NCI-H1694 treated with DMSO at 0.1 percent for 48 hours (cell line): ENCODE results near the gene OXSM.

Experiments
- DNase-seq: peaks from one replicate; lab custom pipeline; 2025; lab: John Stamatoyannopoulos, UW

OXSM gene

GRCh38 chr3:25789596-25790556 is at the start of gene OXSM:
Gene OXSM (plus strand): TSS chr3:25790090. CDS start chr3:25791021, 931 bp downstream.
- peak; percentile 38 for DNase-seq

- no peak for DNase-seq
Observed at GRCh38 chr3:25744470-25744869, 45.4 kb upstream of the OXSM start.

- DNase-seq = no peak
Observed at GRCh38 chr3:25747033-25747432, 42.9 kb upstream of the OXSM start.

DNA sequence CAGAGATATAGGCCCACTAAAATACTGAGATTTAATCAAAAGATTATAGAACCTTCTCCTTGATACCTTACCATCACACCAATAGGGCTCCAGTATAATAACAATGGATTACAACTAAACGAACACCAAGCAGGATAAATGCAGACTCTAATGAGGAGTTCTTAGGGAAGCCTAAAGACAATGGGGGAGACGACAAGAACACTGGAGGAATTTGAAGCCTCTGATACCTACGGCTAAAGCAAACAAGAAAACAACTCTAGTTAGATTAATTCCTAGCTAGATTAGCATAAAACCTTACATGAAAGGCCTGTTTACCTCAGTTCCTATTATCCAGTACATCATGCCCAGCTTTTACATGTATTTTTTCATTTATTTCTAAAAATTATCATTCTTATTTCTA is 41.7 kb upstream of the OXSM start:
- DNase-seq = no peak

- no peak for DNase-seq
Observed at GRCh38 chr3:25749031-25749581, 40.8 kb upstream of the OXSM start.

- DNase-seq = no peak
Observed at GRCh38 chr3:25751048-25751447, 38.8 kb upstream of the OXSM start.

GRCh38 chr3:25751725-25752124 is 38.2 kb upstream of the OXSM start:
- no peak for DNase-seq

- DNase-seq = no peak
Observed at GRCh38 chr3:25768851-25769250, 21.0 kb upstream of the OXSM start.

DNA sequence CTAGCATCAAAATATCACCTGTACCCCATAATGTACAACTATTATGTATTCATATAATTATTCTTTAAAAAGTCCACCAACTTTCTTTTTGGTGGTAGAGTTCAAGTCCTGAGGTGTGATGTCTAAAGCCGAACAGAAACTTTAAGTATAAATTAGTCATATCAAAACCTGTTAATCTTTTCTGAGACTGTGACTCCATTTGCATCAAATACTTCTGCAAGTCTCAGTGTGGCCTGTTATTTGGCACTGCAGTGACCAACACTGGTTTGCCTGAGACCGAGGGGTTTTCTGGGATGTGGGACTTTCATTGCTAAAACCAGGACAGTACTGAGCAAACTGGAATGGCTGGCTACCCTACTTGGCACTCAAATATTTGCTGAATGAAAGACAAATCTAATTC is 14.0 kb upstream of the OXSM start:
- DNase-seq = no peak

DNA sequence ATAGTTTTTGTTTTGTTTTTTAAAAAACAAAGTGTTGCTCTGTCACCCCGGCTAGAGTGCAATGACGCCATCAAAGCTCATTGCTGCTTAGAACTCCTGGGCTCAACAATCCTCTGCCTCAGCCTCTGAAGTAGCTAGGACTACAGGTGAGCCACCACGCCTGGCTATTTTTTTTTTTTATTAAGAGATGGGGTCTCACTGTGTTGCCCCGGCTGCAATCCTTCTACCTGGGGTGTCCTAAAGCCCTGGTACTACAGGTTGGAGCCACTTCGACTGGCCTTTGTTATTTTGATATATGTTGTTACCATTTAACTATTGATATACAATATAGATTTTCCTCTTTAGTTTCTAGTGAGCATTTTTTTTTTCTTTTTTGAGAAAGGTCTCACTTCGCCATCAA is 9.3 kb upstream of the OXSM start:
- no peak for DNase-seq

- no peak for DNase-seq
Observed at GRCh38 chr3:25781145-25781757, 8.6 kb upstream of the OXSM start.

DNA sequence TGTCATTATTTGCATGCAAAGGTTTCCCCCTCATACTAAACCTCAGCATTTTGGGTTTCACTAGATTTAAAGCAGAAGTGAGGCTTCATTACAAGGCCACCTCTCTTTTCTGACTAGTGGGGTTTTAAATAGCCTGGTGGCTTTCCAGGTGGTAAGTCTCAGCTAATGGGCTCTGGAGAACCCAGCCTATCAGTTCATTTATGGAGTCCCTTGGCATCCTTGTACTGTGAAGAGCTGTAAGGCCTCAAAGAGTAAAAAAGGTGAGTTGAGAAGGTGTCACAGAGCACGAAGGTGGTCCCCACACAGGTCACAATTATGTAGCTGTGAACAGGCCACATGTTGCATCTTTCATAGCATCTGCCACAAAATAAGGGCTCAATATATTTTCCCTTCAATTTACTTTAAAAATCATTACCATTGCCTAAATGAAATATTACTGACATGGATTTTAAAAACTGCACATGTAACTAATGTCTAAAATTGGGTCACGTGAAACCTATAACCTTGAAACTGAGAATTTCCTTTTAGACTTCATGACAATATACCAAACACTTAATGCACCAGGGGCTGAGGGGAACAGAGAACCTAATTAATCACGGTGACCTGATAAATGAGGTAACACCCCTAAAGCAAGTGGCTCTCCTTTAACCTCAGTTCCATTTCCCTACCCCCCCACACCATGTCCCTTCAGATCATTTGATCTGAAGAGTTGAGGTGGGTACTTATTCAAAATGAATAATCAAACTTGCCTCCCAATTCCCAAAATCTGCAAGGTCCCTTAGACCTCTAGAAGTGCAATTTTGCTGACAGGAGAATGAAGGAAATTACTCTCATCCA is 7.9 kb upstream of the OXSM start:
- DNase-seq = no peak

- no peak for DNase-seq
Observed at GRCh38 chr3:25782636-25782937, 7.3 kb upstream of the OXSM start.

GRCh38 chr3:25782938-25783660 is 6.8 kb upstream of the OXSM start, which contains the start of gene NGLY1:
Gene NGLY1 (minus strand): TSS chr3:25783443. CDS start chr3:25783390, 53 bp downstream.
- DNase-seq = peak; percentile 10

DNA sequence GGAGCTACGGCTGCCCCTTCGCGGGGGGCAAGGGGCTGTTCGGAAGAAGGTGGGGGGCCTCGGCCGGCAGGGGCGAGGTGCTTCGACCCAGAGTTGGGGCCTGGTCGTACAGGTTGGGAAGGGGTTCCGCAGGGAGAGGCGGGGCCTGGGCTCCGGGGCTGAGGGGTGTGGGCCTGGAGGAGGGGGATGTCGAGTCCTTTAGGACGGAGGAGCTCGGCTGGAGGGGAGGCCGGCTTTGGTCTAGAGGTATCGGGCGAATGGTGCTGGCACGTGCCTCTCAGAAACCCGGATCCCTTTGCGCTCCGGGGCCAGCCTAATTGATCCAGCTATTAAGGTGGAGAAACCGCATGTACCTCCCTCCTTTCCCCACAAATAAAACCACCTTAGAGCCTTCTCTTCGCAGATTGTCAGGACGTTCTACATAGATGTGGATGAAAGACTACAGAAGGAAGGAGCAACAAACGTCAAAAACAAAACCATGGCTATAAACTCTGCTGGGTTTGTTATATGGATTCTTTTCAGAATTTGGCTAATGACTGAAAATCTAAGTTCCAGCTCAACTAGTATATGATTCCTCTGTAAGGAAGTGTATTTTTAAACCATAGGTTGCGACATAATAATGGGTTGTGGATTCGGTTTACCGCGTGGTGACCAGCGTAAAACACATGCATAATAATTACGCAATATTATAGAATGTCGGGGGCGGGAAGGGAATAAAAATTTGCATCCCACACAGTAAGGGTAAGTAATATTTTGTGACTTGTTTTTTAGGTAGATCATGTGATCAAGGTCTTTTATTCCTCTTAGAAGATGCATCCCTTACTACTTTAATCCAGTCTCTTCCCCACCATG is 6.0 kb upstream of the OXSM start:
- DNase-seq = peak; percentile 8

GRCh38 chr3:25784971-25785370 is 4.9 kb upstream of the OXSM start:
- no peak for DNase-seq

GRCh38 chr3:25785826-25786225 is 4.1 kb upstream of the OXSM start:
- DNase-seq = no peak

- DNase-seq = no peak
Observed at GRCh38 chr3:25787689-25788088, 2.2 kb upstream of the OXSM start.

DNA sequence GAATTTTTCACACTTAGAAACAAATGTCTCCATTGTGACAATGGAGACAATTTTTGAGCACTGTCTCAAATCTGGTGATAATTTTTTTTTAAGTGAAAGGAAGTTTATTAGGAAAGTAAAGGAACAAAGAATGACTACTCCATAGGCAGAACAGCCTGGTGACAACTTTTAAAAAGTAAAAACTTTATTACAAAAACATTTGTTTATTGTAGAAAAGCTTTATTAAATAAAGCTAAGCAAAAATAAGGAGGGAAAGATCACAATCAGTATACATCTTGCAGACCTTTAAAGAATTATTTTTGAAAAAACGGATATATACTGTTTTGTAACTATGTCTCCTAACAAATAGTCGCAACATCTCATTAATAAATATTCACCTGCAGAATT is 688 bp upstream of the OXSM start:
- no peak for DNase-seq

DNA sequence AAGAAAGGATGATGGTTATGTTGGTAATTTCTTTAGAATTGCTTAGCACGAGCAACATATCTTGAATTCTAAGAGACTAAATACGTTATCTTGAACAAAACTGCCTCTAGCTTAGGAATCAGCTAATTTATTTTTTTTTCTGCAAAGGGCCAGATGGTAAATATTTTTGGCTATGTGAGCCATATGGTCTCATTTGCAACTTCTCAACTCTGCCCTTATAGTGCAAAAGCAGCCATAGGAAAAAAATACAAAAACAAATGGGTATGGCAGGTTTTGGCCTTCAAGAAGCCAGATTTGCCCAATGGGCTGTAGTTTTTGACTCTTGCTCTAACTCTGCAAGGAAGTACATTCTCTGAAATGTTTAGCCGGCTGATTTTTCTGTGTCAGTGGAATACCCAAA is 11.9 kb downstream of the OXSM start:
- DNase-seq = peak; percentile 21

DNA sequence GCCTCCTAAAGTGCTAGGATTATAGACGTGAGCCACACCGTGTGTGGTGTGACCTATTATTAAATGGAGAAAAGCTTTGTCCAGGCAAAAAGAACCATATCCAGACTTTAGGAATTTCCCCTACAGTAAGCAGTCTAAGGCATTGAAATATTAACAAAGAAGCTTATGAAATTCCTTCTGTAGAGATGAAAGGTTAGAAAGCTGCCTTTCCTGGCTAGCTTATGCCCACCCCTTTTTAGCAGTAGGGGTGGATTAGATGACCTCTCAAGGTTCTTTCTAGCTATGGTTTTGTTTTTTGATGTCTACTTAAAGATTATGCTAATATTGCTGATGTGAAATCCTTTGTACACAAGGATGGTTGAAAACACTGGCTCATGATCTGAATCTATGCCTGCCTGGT is 13.9 kb downstream of the OXSM start:
- no peak for DNase-seq
